ENCODE measurements around the gene PGAP3. TPM values are rescaled to one million over a fixed set of nuclear protein-coding genes. Genes with fewer than 3 reads are reported as not detected.

The PGAP3 gene
- total RNA-seq, 2 donors from 2014 or later, result 22.6 to 29.3 TPM

GRCh38 chr17:39674702-39675389 is 13.0 kb downstream of the PGAP3 start:
- no peak overlapping the region for H3K9ac ChIP-seq (ENCODE audit: extremely low read depth, low read length, poor library complexity, severe bottlenecking)
- Mint-ChIP-seq H3K27me3 (ENCODE audit: insufficient read depth) (peaks cover 17% of the 10 kb centered on the region), H3K4me3 (no peak overlapping the region), H3K27ac (peak overlapping the region; percentile 80), H3K36me3 (ENCODE audit: low read depth) (peaks cover 16% of the 10 kb centered on the region), H3K4me1 (peaks cover 17% of the 10 kb centered on the region), H3K9me3 (no peaks in the 10 kb centered on the region)
- H3K36me3 ChIP-seq (ENCODE audit: control insufficient read depth, insufficient read depth, low read length), result peaks cover 5% of the 10 kb centered on the region
- H3K4me1 ChIP-seq (ENCODE audit: control insufficient read depth, insufficient read depth, low read length), result no peaks in the 10 kb centered on the region
- peak; percentile 86 for DNase-seq
- H3K9me3 ChIP-seq (ENCODE audit: control insufficient read depth, low read length), result no peaks in the 10 kb centered on the region
- TF ChIP-seq CTCF (conservative IDR thresholded peaks at IDR 0.05), result no peak
- no peak overlapping the region for H3K27ac ChIP-seq (ENCODE audit: low read depth, low read length)
- H3K4me3 ChIP-seq (ENCODE audit: low read length), result no peak overlapping the region
- WGBS, 2 experiments (ENCODE audit: insufficient coverage in 1 of 2, insufficient read length in 1 of 2), result 75 to 83% methylated on average over 2 to 10 of the region's 11 CpGs
- H3K27me3 ChIP-seq (ENCODE audit: control insufficient read depth, insufficient read depth, low read length, poor library complexity, severe bottlenecking), result peaks cover 13% of the 10 kb centered on the region

- Histone ChIP-seq H3K27ac (ENCODE audit: low read depth, low read length) (no peak overlapping the region), H3K4me3 (ENCODE audit: low read length) (no peak overlapping the region), H3K9ac (ENCODE audit: extremely low read depth, low read length, poor library complexity, severe bottlenecking) (no peak overlapping the region), H3K4me1 (ENCODE audit: control insufficient read depth, insufficient read depth, low read length) (no peaks in the 10 kb centered on the region), H3K27me3 (ENCODE audit: control insufficient read depth, insufficient read depth, low read length, poor library complexity, severe bottlenecking) (peaks cover 20% of the 10 kb centered on the region), H3K9me3 (ENCODE audit: control insufficient read depth, low read length) (no peaks in the 10 kb centered on the region), H3K36me3 (ENCODE audit: control insufficient read depth, insufficient read depth, low read length) (peaks cover 5% of the 10 kb centered on the region)
- Mint-ChIP-seq H3K27ac (no peak overlapping the region), H3K4me3 (no peak overlapping the region), H3K36me3 (ENCODE audit: low read depth) (peaks cover 12% of the 10 kb centered on the region), H3K9me3 (no peaks in the 10 kb centered on the region), H3K27me3 (ENCODE audit: insufficient read depth) (peaks cover 24% of the 10 kb centered on the region), H3K4me1 (peaks cover 17% of the 10 kb centered on the region)
- no peak for DNase-seq
- WGBS, 2 experiments (ENCODE audit: insufficient coverage in 1 of 2, insufficient read length in 1 of 2), result 88 to 95% methylated on average over 4 to 5 of the region's 5 CpGs
- TF ChIP-seq CTCF (conservative IDR thresholded peaks at IDR 0.05), result no peak
Measured at GRCh38 chr17:39674179-39674578, 13.7 kb downstream of the PGAP3 start.

DNA sequence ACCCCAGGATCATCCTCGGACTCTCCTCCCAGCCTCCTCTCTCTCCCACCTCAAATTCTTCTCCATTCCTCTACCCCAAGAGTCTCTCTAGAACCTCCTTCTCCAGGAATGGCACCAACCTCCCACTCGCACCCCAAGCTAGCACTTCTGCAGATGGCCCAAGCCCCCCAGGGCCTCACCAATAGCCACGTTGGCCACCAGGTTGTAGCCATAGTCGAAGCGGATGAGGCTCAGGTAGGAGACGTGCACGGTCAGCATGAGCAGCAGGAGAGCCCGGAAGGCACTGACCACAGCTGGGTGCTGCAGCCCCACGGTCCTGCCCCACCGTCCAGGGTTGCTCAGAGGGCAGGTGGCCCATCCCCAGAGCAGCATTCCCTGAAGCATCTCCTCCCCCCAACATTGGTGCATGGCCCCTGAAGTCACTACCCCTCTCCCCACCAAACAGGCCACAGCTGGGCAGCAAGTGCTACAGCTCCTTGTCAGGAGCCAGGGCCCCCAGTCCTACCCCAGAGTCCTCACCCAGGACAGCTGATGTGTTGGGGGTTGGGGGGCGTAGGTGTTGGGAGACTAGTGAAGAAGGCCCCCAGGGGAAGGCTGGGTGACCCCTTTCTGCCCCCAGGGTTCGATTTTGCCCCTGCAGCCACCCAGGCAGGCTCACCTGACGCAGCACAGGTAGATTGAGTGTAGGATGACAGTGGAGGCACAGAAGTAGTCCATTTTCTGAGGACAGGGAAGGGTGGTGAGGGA is 14.3 kb downstream of the PGAP3 start:
- no peak overlapping the region for H3K9ac ChIP-seq (ENCODE audit: extremely low read depth, low read length, poor library complexity, severe bottlenecking)
- no peak for DNase-seq
- no peak overlapping the region for H3K4me3 ChIP-seq (ENCODE audit: low read length)
- no peaks in the 10 kb centered on the region for H3K4me1 ChIP-seq (ENCODE audit: control insufficient read depth, insufficient read depth, low read length)
- peaks cover 23% of the 10 kb centered on the region for H3K27me3 ChIP-seq (ENCODE audit: control insufficient read depth, insufficient read depth, low read length, poor library complexity, severe bottlenecking)
- Mint-ChIP-seq H3K9me3 (no peaks in the 10 kb centered on the region), H3K27me3 (ENCODE audit: insufficient read depth) (peaks cover 29% of the 10 kb centered on the region), H3K27ac (no peak overlapping the region), H3K4me3 (no peak overlapping the region), H3K4me1 (peaks cover 16% of the 10 kb centered on the region), H3K36me3 (ENCODE audit: low read depth) (peaks cover 10% of the 10 kb centered on the region)
- peaks cover 5% of the 10 kb centered on the region for H3K36me3 ChIP-seq (ENCODE audit: control insufficient read depth, insufficient read depth, low read length)
- no peak for TF ChIP-seq CTCF (conservative IDR thresholded peaks at IDR 0.05)
- H3K27ac ChIP-seq (ENCODE audit: low read depth, low read length), result no peak overlapping the region
- WGBS, 2 experiments (ENCODE audit: insufficient coverage in 1 of 2, insufficient read length in 1 of 2), result 75 to 83% methylated on average over 8 to 13 of the region's 13 CpGs
- H3K9me3 ChIP-seq (ENCODE audit: control insufficient read depth, low read length), result no peaks in the 10 kb centered on the region
